GM12878 (cell line): Measurements from ENCODE around the gene PREB. TPM values are rescaled to one million over a fixed set of nuclear protein-coding genes. Genes with fewer than 3 reads are reported as not detected.
A peak's percentile ranks its signal among the peaks of the same experiment; 100 is the strongest.

ENCODE experiments used
- BCL11A ChIP-seq: IDR thresholded peaks from 2 replicates; pipeline ENCODE4 v1.6.1; 2011; ENCODE audit warnings: low read depth, low read length
- CBX5 ChIP-seq: sonication (generic); IDR thresholded peaks from 2 replicates; pipeline ENCODE4 v1.6.1; 2016; ENCODE audit warnings: low read depth, moderate library complexity, mild to moderate bottlenecking, inconsistent platforms
- CEBPB ChIP-seq, 2 experiments: fragments of 150-350 bp in 1 of 2; IDR thresholded peaks; 2 replicates each; pipeline ENCODE4 v1.6.1; 2012 to 2014; ENCODE audit warnings: low read depth in 2 of 2, low read length in 2 of 2, borderline replicate concordance in 1 of 2, inconsistent platforms in 1 of 2
- CUX1 ChIP-seq: IDR thresholded peaks from 2 replicates; pipeline ENCODE4 v1.6.1; 2012; ENCODE audit warnings: improper control_type of control experiment, low read depth, low read length; ENCODE audit not compliant: insufficient replicate concordance
- E2F8 ChIP-seq: fragments of 450-650 bp; IDR thresholded peaks from 2 replicates; pipeline ENCODE4 v1.6.1; 2018; ENCODE audit warnings: mild to moderate bottlenecking, low read depth, moderate library complexity; ENCODE audit not compliant: partially characterized antibody
- ELK1 ChIP-seq: IDR thresholded peaks from 2 replicates; pipeline ENCODE4 v1.6.1; 2012; ENCODE audit warnings: low read depth, low read length, improper control_type of control experiment
- EZH2 ChIP-seq: IDR thresholded peaks from 2 replicates; pipeline ENCODE4 v1.6.1; 2012; ENCODE audit warnings: low read depth, mild to moderate bottlenecking, control low read depth, inconsistent platforms, low read length, borderline replicate concordance; ENCODE audit not compliant: control insufficient read depth
- IRF5 ChIP-seq: fragments of 450-650 bp; IDR thresholded peaks from 2 replicates; pipeline ENCODE4 v1.6.1; 2017; ENCODE audit warnings: borderline replicate concordance
- RELB ChIP-seq: fragments of 450-650 bp; IDR thresholded peaks from 2 replicates; pipeline ENCODE4 v1.6.1; 2017; ENCODE audit warnings: low read depth, mild to moderate bottlenecking, moderate library complexity
- SMC3 ChIP-seq: IDR thresholded peaks from 2 replicates; pipeline ENCODE4 v1.6.1; 2011; ENCODE audit warnings: low read length, improper control_type of control experiment, borderline replicate concordance
- TAF1 ChIP-seq: IDR thresholded peaks from 2 replicates; pipeline ENCODE4 v1.6.1; 2011; ENCODE audit warnings: mild to moderate bottlenecking, low read depth, low read length, borderline replicate concordance
- ZSCAN29 ChIP-seq: fragments of 450-650 bp; IDR thresholded peaks from 2 replicates; pipeline ENCODE4 v1.6.1; 2017; ENCODE audit warnings: mild to moderate bottlenecking, moderate library complexity
- polyA plus RNA-seq, 11 experiments: library from polyadenylated mRNA; depleted of rRNA in 4 of 11; unstranded in 6 of 11; stranded (reverse) in 5 of 11; fragments of >200 nt; fragmentation: Nextera tagmentation in 4 of 11; fragmentation: Illumina TruSeq in 1 of 11; extraction: Ambion mirVana in 4 of 11; extraction: Trizol in 1 of 11; gene quantifications; 1 replicate in 1 of 11; 2 replicates in 10 of 11; pipeline versions ENCODE4 v1.2.1 to v1.2.3, GENCODE V29; 2011 to 2016; ENCODE audit warnings: inconsistent platforms in 2 of 11, missing spikeins in 2 of 11, low read depth in 1 of 11
- total RNA-seq, 4 experiments: library from RNA; depleted of rRNA in 3 of 4; stranded (reverse); fragments of >200 nt in 3 of 4; fragmentation: Illumina TruSeq in 1 of 4; extraction: Trizol in 1 of 4; gene quantifications; 2 replicates each; pipeline versions ENCODE4 v1.2.1 to v1.2.3, GENCODE V29; 2013 to 2021

The PREB gene
- total and polyA plus RNA-seq, 10 of the 15 experiments (the other 5 are each of a cell fraction or from before 2014, with no cell fraction given), result 26.3 to 101 (median 52.7) TPM

- TF ChIP-seq E2F8, result no peak
- no peak for TF ChIP-seq EZH2
- TF ChIP-seq CBX5, result no peak
- no peak for TF ChIP-seq BCL11A
- TF ChIP-seq ELK1, result no peak
- peak; percentile 22 for TF ChIP-seq SMC3
- no peak for TF ChIP-seq ZSCAN29
- TF ChIP-seq IRF5, result no peak
- TF ChIP-seq CEBPB (IDR thresholded peaks at IDR 0.05; ENCODE audit: borderline replicate concordance in 1 of 2, low read depth in 2 of 2, low read length in 2 of 2), result no peak
- TF ChIP-seq TAF1, result no peak
- no peak for TF ChIP-seq CUX1
- TF ChIP-seq RELB, result no peak
Measured at GRCh38 chr2:27133905-27134780, at the start of gene PREB (continued).
